CD8-positive, alpha-beta memory T cell (primary cell): Measurements from ENCODE around the gene PPFIA1. TPM values are rescaled to one million over a fixed set of nuclear protein-coding genes. Genes with fewer than 3 reads are reported as not detected.
"Not testable (repeated sequence)": the region's sequence is repeated elsewhere in the genome, so short reads cannot be mapped to it uniquely, and the experiment has no call there.

Experiments used
- CTCF ChIA-PET: fragments of 350-600 bp; sonication (Branson Sonifier 250); formaldehyde crosslinking; loops from one replicate; lab custom pipeline; 2021; ENCODE audit warnings: antibody characterized with exemption; lab: Charles Lee
- POLR2A ChIA-PET: fragments of 350-600 bp; sonication (Branson Sonifier 250); formaldehyde crosslinking; loops from one replicate; lab custom pipeline; 2021; ENCODE audit warnings: antibody characterized with exemption; lab: Charles Lee
- DNase-seq, 5 donors: peaks; one replicate each; pipeline versions ENCODE4 v3.0.0 to v3.0.0-alpha.2; 2020 to 2022; ENCODE audit warnings: mixed read lengths in 1 of 5
- H3K27ac ChIP-seq: one replicate; pipeline ENCODE4 v1.7.0; 2013; ENCODE audit warnings: low read depth, mild to moderate bottlenecking, low read length, moderate library complexity
- H3K27me3 ChIP-seq: 2 replicates; pipeline ENCODE4 v1.7.0; 2013; ENCODE audit warnings: low read length, mild to moderate bottlenecking; ENCODE audit not compliant: insufficient read depth, poor library complexity, severe bottlenecking
- H3K36me3 ChIP-seq: 2 replicates; pipeline ENCODE4 v1.7.0; 2013; ENCODE audit warnings: mild to moderate bottlenecking, low read length, moderate library complexity; ENCODE audit not compliant: insufficient read depth
- H3K4me1 ChIP-seq: 2 replicates; pipeline ENCODE4 v1.7.0; 2013; ENCODE audit warnings: mild to moderate bottlenecking, low read length, moderate library complexity; ENCODE audit not compliant: insufficient read depth
- H3K4me3 ChIP-seq: 2 replicates; pipeline ENCODE4 v1.7.0; 2013; ENCODE audit warnings: mild to moderate bottlenecking, low read length
- H3K9me3 ChIP-seq: 2 replicates; pipeline ENCODE4 v1.7.0; 2013; ENCODE audit warnings: mild to moderate bottlenecking, low read length
- H3K27ac Mint-ChIP-seq, 8 donors: one replicate each; pipeline ENCODE4 v1.8.0; 2020 to 2021; ENCODE audit warnings: mixed read lengths in 8 of 8, mild to moderate bottlenecking in 6 of 8, inconsistent platforms in 3 of 8, moderate library complexity in 3 of 8
- H3K27me3 Mint-ChIP-seq, 2 donors: one replicate each; pipeline ENCODE4 v1.8.0; 2020 to 2021; ENCODE audit warnings: mixed read lengths in 2 of 2, mild to moderate bottlenecking in 1 of 2, moderate library complexity in 1 of 2
- H3K36me3 Mint-ChIP-seq, 3 donors: one replicate each; pipeline ENCODE4 v1.8.0; 2020 to 2021; ENCODE audit warnings: mixed read lengths in 3 of 3, inconsistent platforms in 1 of 3, mild to moderate bottlenecking in 1 of 3
- H3K4me1 Mint-ChIP-seq, 3 donors: one replicate each; pipeline ENCODE4 v1.8.0; 2020 to 2021; ENCODE audit warnings: mixed read lengths in 3 of 3, inconsistent platforms in 1 of 3, mild to moderate bottlenecking in 1 of 3
- H3K4me3 Mint-ChIP-seq, 7 donors: one replicate each; pipeline ENCODE4 v1.8.0; 2020 to 2021; ENCODE audit warnings: mixed read lengths in 7 of 7, mild to moderate bottlenecking in 6 of 7, moderate library complexity in 4 of 7, inconsistent platforms in 2 of 7
- H3K9me3 Mint-ChIP-seq, 5 donors: one replicate each; pipeline ENCODE4 v1.8.0; 2020 to 2022; ENCODE audit warnings: mixed read lengths in 5 of 5, mild to moderate bottlenecking in 3 of 5, moderate library complexity in 2 of 5, inconsistent platforms in 1 of 5
- polyA plus RNA-seq: library from polyadenylated mRNA; unstranded; fragments of 300-500 nt; fragmentation: Illumina TruSeq; gene quantifications from one replicate; pipeline ENCODE4 v1.2.3, GENCODE V29; 2021
- total RNA-seq, 2 experiments: library from RNA; stranded (reverse); gene quantifications; one replicate each; pipeline ENCODE4 v1.2.3, GENCODE V29; 2021

PPFIA1 gene
- total and polyA plus RNA-seq, 3 experiments from 2014 or later: 18.8 to 44.4 (median 39.9) TPM

- H3K4me3 ChIP-seq, DNase-seq, H3K27me3 ChIP-seq, H3K4me1 ChIP-seq, CTCF ChIA-PET, H3K4me3 Mint-ChIP-seq, H3K9me3 ChIP-seq, H3K27ac Mint-ChIP-seq, H3K27ac ChIP-seq, POLR2A ChIA-PET, H3K9me3 Mint-ChIP-seq, H3K4me1 Mint-ChIP-seq, H3K27me3 Mint-ChIP-seq: not testable (repeated sequence)
- H3K36me3 Mint-ChIP-seq: peaks cover 34 to 82% (median 43%) of the 10 kb centered on the region in 3 donors
- H3K36me3 ChIP-seq: peaks cover 56% of the 10 kb centered on the region
These were observed 60.9 kb downstream of the PPFIA1 start for GRCh38 chr11:70331320-70331843.

- Histone ChIP-seq H3K27me3 (no peaks in the 10 kb centered on the region), H3K27ac (no peak overlapping the region), H3K4me1 (no peaks in the 10 kb centered on the region), H3K9me3 (no peaks in the 10 kb centered on the region), H3K4me3 (no peak overlapping the region), H3K36me3 (peaks cover 57% of the 10 kb centered on the region)
- ChIA-PET CTCF (no interaction called here), POLR2A (no interaction called here)
- H3K9me3 Mint-ChIP-seq: no peaks in the 10 kb centered on the region
- no peaks in the 10 kb centered on the region for H3K27me3 Mint-ChIP-seq
- H3K36me3 Mint-ChIP-seq: peaks cover 37 to 82% (median 43%) of the 10 kb centered on the region in 3 donors
- DNase-seq: no peak
- H3K4me1 Mint-ChIP-seq: no peaks in the 10 kb centered on the region
- H3K4me3 Mint-ChIP-seq: no peak overlapping the region
- H3K27ac Mint-ChIP-seq: peak overlapping the region in 1 of 8 donors; percentile 36
These were observed 61.4 kb downstream of the PPFIA1 start for GRCh38 chr11:70331901-70332300.

- Mint-ChIP-seq H3K9me3 (no peaks in the 10 kb centered on the region), H3K4me3 (no peak overlapping the region), H3K27ac (no peak overlapping the region), H3K27me3 (no peaks in the 10 kb centered on the region), H3K4me1 (no peaks in the 10 kb centered on the region), H3K36me3 (peaks cover 37 to 84% (median 42%) of the 10 kb centered on the region in 3 donors)
- CTCF ChIA-PET: no interaction called here
- Histone ChIP-seq H3K4me3 (no peak overlapping the region), H3K27ac (no peak overlapping the region), H3K9me3 (no peaks in the 10 kb centered on the region), H3K36me3 (peaks cover 59% of the 10 kb centered on the region), H3K27me3 (no peaks in the 10 kb centered on the region), H3K4me1 (no peaks in the 10 kb centered on the region)
- POLR2A ChIA-PET: no interaction called here
- DNase-seq: no peak
These were observed 62.1 kb downstream of the PPFIA1 start for GRCh38 chr11:70332567-70332966.

- POLR2A ChIA-PET: no interaction called here
- CTCF ChIA-PET: no interaction called here
- H3K36me3 ChIP-seq: peaks cover 61% of the 10 kb centered on the region
These were observed 62.8 kb downstream of the PPFIA1 start for GRCh38 chr11:70333261-70333660.

GRCh38 chr11:70334351-70334995, 64.0 kb downstream of the PPFIA1 start:
- H3K4me1 Mint-ChIP-seq: no peaks in the 10 kb centered on the region
- CTCF ChIA-PET: no interaction called here
- H3K9me3 ChIP-seq: no peaks in the 10 kb centered on the region
- no peaks in the 10 kb centered on the region for H3K27me3 Mint-ChIP-seq
- no peak for DNase-seq
- no peaks in the 10 kb centered on the region for H3K27me3 ChIP-seq
- H3K4me3 ChIP-seq: no peak overlapping the region
- H3K36me3 Mint-ChIP-seq: peaks cover 37 to 87% (median 43%) of the 10 kb centered on the region in 3 donors
- no peak overlapping the region for H3K4me3 Mint-ChIP-seq
- POLR2A ChIA-PET: no interaction called here
- no peak overlapping the region for H3K27ac Mint-ChIP-seq
- no peaks in the 10 kb centered on the region for H3K9me3 Mint-ChIP-seq
- no peaks in the 10 kb centered on the region for H3K4me1 ChIP-seq
- no peak overlapping the region for H3K27ac ChIP-seq
- peaks cover 59% of the 10 kb centered on the region for H3K36me3 ChIP-seq

More at GRCh38 chr11:70333261-70333660, 62.8 kb downstream of the PPFIA1 start:
- H3K4me3 Mint-ChIP-seq: no peak overlapping the region
- peaks cover 35 to 85% (median 43%) of the 10 kb centered on the region in 3 donors for H3K36me3 Mint-ChIP-seq
- DNase-seq: no peak
- H3K27ac Mint-ChIP-seq: no peak overlapping the region
- Histone ChIP-seq H3K4me1 (no peaks in the 10 kb centered on the region), H3K4me3 (no peak overlapping the region), H3K27ac (no peak overlapping the region), H3K9me3 (no peaks in the 10 kb centered on the region), H3K27me3 (no peaks in the 10 kb centered on the region)
- H3K27me3 Mint-ChIP-seq: no peaks in the 10 kb centered on the region
- H3K4me1 Mint-ChIP-seq: no peaks in the 10 kb centered on the region
- no peaks in the 10 kb centered on the region for H3K9me3 Mint-ChIP-seq

GRCh38 chr11:70335511-70335910, 65.0 kb downstream of the PPFIA1 start:
- H3K36me3 ChIP-seq: peaks cover 55% of the 10 kb centered on the region
- POLR2A ChIA-PET: no interaction called here
- H3K4me1 ChIP-seq: no peaks in the 10 kb centered on the region
- H3K9me3 ChIP-seq: no peaks in the 10 kb centered on the region
- Mint-ChIP-seq H3K27ac (no peak overlapping the region), H3K9me3 (no peaks in the 10 kb centered on the region), H3K36me3 (peaks cover 29 to 85% (median 39%) of the 10 kb centered on the region in 3 donors), H3K4me1 (no peaks in the 10 kb centered on the region), H3K4me3 (no peak overlapping the region), H3K27me3 (no peaks in the 10 kb centered on the region)
- CTCF ChIA-PET: no interaction called here
- H3K4me3 ChIP-seq: no peak overlapping the region
- no peak overlapping the region for H3K27ac ChIP-seq
- H3K27me3 ChIP-seq: no peaks in the 10 kb centered on the region
- DNase-seq: no peak

GRCh38 chr11:70338594-70338993, 68.1 kb downstream of the PPFIA1 start:
- Histone ChIP-seq H3K4me1 (no peaks in the 10 kb centered on the region), H3K27me3 (no peaks in the 10 kb centered on the region), H3K9me3 (no peaks in the 10 kb centered on the region), H3K36me3 (peaks cover 40% of the 10 kb centered on the region), H3K27ac (no peak overlapping the region), H3K4me3 (no peak overlapping the region)
- Mint-ChIP-seq H3K27me3 (peaks cover 0 to 3% of the 10 kb centered on the region in 2 donors), H3K9me3 (no peaks in the 10 kb centered on the region), H3K4me1 (no peaks in the 10 kb centered on the region), H3K27ac (no peak overlapping the region), H3K36me3 (peaks cover 26 to 86% (median 43%) of the 10 kb centered on the region in 3 donors), H3K4me3 (no peak overlapping the region)
- no peak for DNase-seq
- POLR2A ChIA-PET: no interaction called here
- CTCF ChIA-PET: no interaction called here

- DNase-seq: no peak
- Histone ChIP-seq H3K27ac (no peak overlapping the region), H3K27me3 (no peaks in the 10 kb centered on the region), H3K4me1 (no peaks in the 10 kb centered on the region), H3K36me3 (peaks cover 38% of the 10 kb centered on the region), H3K9me3 (no peaks in the 10 kb centered on the region), H3K4me3 (no peak overlapping the region)
- Mint-ChIP-seq H3K9me3 (no peaks in the 10 kb centered on the region), H3K36me3 (peaks cover 27 to 85% (median 40%) of the 10 kb centered on the region in 3 donors), H3K4me1 (no peaks in the 10 kb centered on the region), H3K4me3 (no peak overlapping the region), H3K27ac (no peak overlapping the region), H3K27me3 (peaks cover 0 to 3% of the 10 kb centered on the region in 2 donors)
- ChIA-PET POLR2A (no interaction called here), CTCF (no interaction called here)
These were observed 68.6 kb downstream of the PPFIA1 start for GRCh38 chr11:70339066-70339465.
